Measurements from ENCODE around the gene ERRFI1. TPM values are rescaled to one million over a fixed set of nuclear protein-coding genes. Genes with fewer than 3 reads are reported as not detected.
"Not testable (repeated sequence)": the region's sequence is repeated elsewhere in the genome, so short reads cannot be mapped to it uniquely, and the experiment has no call there.

ERRFI1 gene
- total RNA-seq, 2 experiments from 2014 or later: 1.5 to 1.9 TPM

- no peaks in the 10 kb centered on the region for H3K4me1 Mint-ChIP-seq (ENCODE audit: low read depth)
- H3K36me3 Mint-ChIP-seq: no peaks in the 10 kb centered on the region
- H3K4me3 Mint-ChIP-seq: no peak overlapping the region
- H3K27ac Mint-ChIP-seq: no peak overlapping the region
- H3K9me3 Mint-ChIP-seq: no peaks in the 10 kb centered on the region
- DNase-seq: no peak
- ChIA-PET CTCF (interaction anchor here (0.6 kb wide), 2 partner anchors 31 to 160 kb away, joined by 3 to 4 read pairs; no protein-coding TSS in a partner anchor), POLR2A (interaction anchor here (0.6 kb wide), 1 partner anchor 376 kb away, joined by 3 read pairs; no protein-coding TSS in a partner anchor)
- intact Hi-C loops (cut with micrococcal nuclease): no loop called here
- H3K27me3 Mint-ChIP-seq: no peaks in the 10 kb centered on the region
Measured at GRCh38 chr1:8059161-8059622, 33.1 kb upstream of the ERRFI1 start.

DNA sequence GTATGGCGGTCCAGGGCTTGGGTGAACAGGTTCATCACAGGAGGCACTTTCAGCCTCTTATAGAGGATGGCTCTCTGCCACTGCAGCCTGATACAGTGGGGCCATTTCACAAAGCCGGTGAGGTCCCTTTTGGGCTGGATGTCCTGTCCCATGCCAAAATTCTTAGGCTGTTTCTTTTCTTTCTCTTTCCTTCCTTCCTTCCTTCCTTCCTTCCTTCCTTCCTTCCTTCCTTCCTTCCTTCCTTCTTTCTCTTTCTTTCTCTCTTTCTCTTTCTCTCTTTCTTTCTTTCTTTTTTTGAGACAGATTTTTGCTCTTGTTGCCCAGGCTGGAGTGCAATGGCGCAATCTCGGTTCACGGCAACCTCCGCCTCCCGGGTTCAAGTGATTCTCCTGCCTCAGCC, 31.7 kb upstream of the ERRFI1 start:
- H3K4me1 Mint-ChIP-seq (ENCODE audit: low read depth); H3K36me3 Mint-ChIP-seq; H3K27me3 Mint-ChIP-seq; DNase-seq; H3K4me3 Mint-ChIP-seq; H3K27ac Mint-ChIP-seq; intact Hi-C loops (cut with micrococcal nuclease); H3K9me3 Mint-ChIP-seq: not testable (repeated sequence)
- ChIA-PET POLR2A (interaction anchor here (0.6 kb wide), 1 partner anchor 20 kb away, joined by 3 read pairs; no protein-coding TSS in a partner anchor), CTCF (interaction anchor here (0.9 kb wide), 1 partner anchor 43 kb away, joined by 3 read pairs; no protein-coding TSS in a partner anchor)

GRCh38 chr1:8055973-8056372, 29.9 kb upstream of the ERRFI1 start:
- Mint-ChIP-seq H3K4me1 (ENCODE audit: low read depth) (no peaks in the 10 kb centered on the region), H3K9me3 (no peaks in the 10 kb centered on the region), H3K4me3 (no peak overlapping the region), H3K36me3 (no peaks in the 10 kb centered on the region), H3K27me3 (no peaks in the 10 kb centered on the region), H3K27ac (no peak overlapping the region)
- CTCF ChIA-PET: no interaction called here
- POLR2A ChIA-PET: no interaction called here
- intact Hi-C loops (cut with micrococcal nuclease): no loop called here
- DNase-seq: no peak

DNA sequence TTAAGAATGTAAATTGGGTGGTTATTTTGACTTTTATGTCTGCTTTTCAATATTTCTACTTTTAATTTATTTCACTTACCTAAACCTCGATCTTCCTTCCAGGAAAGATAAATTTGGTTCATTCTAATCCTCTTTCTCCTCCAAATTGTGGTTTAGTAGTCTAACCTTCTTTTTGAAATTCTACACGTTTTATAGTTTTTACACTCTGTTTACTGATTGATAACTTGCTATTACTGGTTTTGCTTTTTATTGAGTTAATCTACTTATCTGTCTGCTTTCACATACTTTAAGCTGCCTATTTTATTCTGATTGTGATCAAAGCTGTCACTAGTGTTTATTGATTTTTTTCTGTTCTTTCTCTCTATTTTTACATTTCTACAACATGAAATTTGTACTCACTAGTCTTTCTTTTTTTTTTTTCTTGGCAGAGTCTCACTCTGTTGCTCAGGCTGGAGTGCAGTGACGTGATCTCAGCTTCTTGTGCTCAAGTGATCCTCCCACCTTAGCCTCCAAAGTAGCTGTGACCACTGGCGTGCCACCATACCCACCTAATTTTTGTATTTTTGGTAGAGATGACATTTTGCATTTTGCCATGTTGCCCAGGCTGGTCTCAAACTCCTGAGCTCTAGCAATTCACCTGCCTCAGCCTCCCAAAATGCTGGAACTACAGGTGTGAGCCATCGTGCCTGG, 27.9 kb upstream of the ERRFI1 start:
- H3K4me1 Mint-ChIP-seq (ENCODE audit: low read depth): no peaks in the 10 kb centered on the region
- no peaks in the 10 kb centered on the region for H3K27me3 Mint-ChIP-seq
- H3K4me3 Mint-ChIP-seq: no peak overlapping the region
- intact Hi-C loops (cut with micrococcal nuclease): no loop called here
- ChIA-PET CTCF (no interaction called here), POLR2A (no interaction called here)
- H3K36me3 Mint-ChIP-seq: no peaks in the 10 kb centered on the region
- H3K27ac Mint-ChIP-seq: no peak overlapping the region
- H3K9me3 Mint-ChIP-seq: no peaks in the 10 kb centered on the region
- no peak for DNase-seq

DNA sequence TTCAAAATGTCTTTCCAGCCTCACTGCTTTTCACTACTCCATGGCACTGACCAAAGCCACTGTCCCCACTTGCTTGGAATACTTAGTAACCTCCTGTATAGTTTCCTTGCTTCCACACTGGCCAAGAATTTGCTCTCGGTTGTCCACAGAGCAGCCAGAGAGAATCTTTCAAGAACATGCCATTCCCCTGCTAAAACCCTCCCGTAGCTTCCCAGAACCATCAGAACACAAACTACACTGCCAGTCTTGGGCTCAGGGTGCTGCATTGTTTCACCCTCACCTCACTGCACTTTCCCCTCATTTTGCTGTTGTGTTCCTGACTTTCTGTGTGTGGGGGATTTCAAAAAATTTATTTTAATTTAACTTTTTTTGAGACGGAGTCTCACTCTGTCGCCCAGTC, 25.5 kb upstream of the ERRFI1 start:
- H3K27ac Mint-ChIP-seq: no peak overlapping the region
- H3K27me3 Mint-ChIP-seq: peaks cover 4% of the 10 kb centered on the region
- intact Hi-C loops (cut with micrococcal nuclease): no loop called here
- no peaks in the 10 kb centered on the region for H3K9me3 Mint-ChIP-seq
- ChIA-PET CTCF (no interaction called here), POLR2A (interaction anchor here (0.6 kb wide), 1 partner anchor 856 kb away, joined by 4 read pairs; no protein-coding TSS in a partner anchor)
- peaks cover 10% of the 10 kb centered on the region for H3K4me1 Mint-ChIP-seq (ENCODE audit: low read depth)
- DNase-seq: no peak
- H3K36me3 Mint-ChIP-seq: no peaks in the 10 kb centered on the region
- no peak overlapping the region for H3K4me3 Mint-ChIP-seq

GRCh38 chr1:8049229-8049628, 23.1 kb upstream of the ERRFI1 start:
- DNase-seq, H3K27me3 Mint-ChIP-seq, H3K27ac Mint-ChIP-seq, H3K4me3 Mint-ChIP-seq, POLR2A ChIA-PET, CTCF ChIA-PET, H3K9me3 Mint-ChIP-seq, H3K36me3 Mint-ChIP-seq: not testable (repeated sequence)
- intact Hi-C loops (cut with micrococcal nuclease): loop anchor here (5.0 kb wide), 1 partner anchor 48 kb away; no protein-coding TSS in a partner anchor
- H3K4me1 Mint-ChIP-seq (ENCODE audit: low read depth): peaks cover 19% of the 10 kb centered on the region

DNA sequence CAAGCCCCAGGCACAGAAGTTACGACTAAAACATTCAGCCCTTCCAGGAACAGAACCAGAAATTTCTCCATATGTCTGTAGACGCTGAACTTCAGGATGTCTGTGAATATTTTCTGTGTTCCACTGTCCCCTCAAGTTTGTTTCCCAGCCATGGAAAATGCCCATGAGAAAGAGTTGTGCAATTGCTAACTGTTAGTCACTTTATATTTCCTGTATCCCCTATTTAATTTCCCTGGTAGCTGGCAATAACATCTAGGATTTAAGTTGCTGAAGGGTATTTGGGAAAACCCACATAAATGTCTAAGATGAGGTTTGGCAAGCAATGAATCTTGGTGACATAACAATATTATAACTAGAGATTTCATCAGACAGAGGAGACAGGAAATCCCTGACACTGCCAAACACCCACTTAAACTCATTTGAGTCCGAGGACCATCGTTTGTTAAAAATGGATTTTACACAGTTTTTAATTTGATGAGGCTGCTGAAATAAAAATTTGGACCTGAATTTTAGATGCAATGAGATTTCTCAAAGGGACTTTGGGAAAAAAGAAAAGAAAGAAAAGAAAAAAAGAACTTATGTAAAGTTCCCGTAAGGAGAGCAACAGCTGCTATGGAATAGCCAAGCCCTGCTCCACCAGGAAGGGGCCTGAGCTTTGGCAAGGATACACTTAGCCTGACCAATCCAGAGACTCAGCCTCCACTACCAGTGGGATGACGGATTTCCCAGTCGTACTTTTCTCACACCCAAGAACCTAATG, 21.8 kb upstream of the ERRFI1 start:
- Mint-ChIP-seq H3K9me3 (no peaks in the 10 kb centered on the region), H3K36me3 (no peaks in the 10 kb centered on the region), H3K27me3 (peaks cover 4% of the 10 kb centered on the region), H3K4me1 (ENCODE audit: low read depth) (peaks cover 19% of the 10 kb centered on the region), H3K27ac (no peak overlapping the region), H3K4me3 (no peak overlapping the region)
- no peak for DNase-seq
- intact Hi-C loops (cut with micrococcal nuclease): loop anchor here (5.0 kb wide), 1 partner anchor 49 kb away; no protein-coding TSS in a partner anchor
- ChIA-PET POLR2A (no interaction called here), CTCF (no interaction called here)

DNA sequence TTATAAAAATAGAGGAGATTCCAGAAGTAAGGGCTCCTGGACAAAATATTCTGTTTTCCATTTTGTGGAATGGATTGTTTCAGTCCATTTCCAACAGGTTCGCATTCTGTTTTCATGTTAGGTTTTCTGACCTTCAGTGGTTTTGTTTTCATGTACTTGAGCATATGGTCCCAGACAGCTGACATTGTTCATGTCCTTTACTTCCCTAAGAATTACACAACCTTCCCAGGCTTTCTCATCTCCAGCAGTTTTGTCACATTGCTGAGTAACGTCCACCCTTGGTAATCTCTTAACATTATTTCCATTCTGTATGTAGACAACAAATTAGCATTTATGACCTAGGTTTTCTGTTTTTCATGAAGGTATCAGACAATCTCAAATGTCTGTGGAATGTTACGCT, 21.0 kb upstream of the ERRFI1 start:
- Mint-ChIP-seq H3K36me3 (peaks cover 1% of the 10 kb centered on the region), H3K4me3 (no peak overlapping the region), H3K9me3 (peaks cover 1% of the 10 kb centered on the region), H3K4me1 (ENCODE audit: low read depth) (peaks cover 19% of the 10 kb centered on the region), H3K27me3 (peaks cover 4% of the 10 kb centered on the region), H3K27ac (no peak overlapping the region)
- POLR2A ChIA-PET: no interaction called here
- DNase-seq: no peak
- intact Hi-C loops (cut with micrococcal nuclease): loop anchor here (5.0 kb wide), 1 partner anchor 50 kb away; no protein-coding TSS in a partner anchor
- CTCF ChIA-PET: no interaction called here

GRCh38 chr1:8046391-8046790, 20.3 kb upstream of the ERRFI1 start:
- Mint-ChIP-seq H3K27ac (no peak overlapping the region), H3K4me1 (ENCODE audit: low read depth) (peaks cover 19% of the 10 kb centered on the region), H3K36me3 (peaks cover 2% of the 10 kb centered on the region), H3K4me3 (no peak overlapping the region), H3K9me3 (peaks cover 2% of the 10 kb centered on the region), H3K27me3 (peaks cover 4% of the 10 kb centered on the region)
- ChIA-PET CTCF (no interaction called here), POLR2A (no interaction called here)
- no peak for DNase-seq
- intact Hi-C loops (cut with micrococcal nuclease): loop anchor here (5.0 kb wide), 1 partner anchor 51 kb away; no protein-coding TSS in a partner anchor

- ChIA-PET CTCF (interaction anchor here (0.6 kb wide), 1 partner anchor 204 kb away, joined by 3 read pairs; no protein-coding TSS in a partner anchor), POLR2A (no interaction called here)
- H3K4me3 Mint-ChIP-seq: no peak overlapping the region
- H3K36me3 Mint-ChIP-seq: peaks cover 2% of the 10 kb centered on the region
- intact Hi-C loops (cut with micrococcal nuclease): no loop called here
- peaks cover 19% of the 10 kb centered on the region for H3K4me1 Mint-ChIP-seq (ENCODE audit: low read depth)
- H3K27ac Mint-ChIP-seq: no peak overlapping the region
- peaks cover 2% of the 10 kb centered on the region for H3K9me3 Mint-ChIP-seq
- no peak for DNase-seq
- H3K27me3 Mint-ChIP-seq: peaks cover 4% of the 10 kb centered on the region
Measured at GRCh38 chr1:8043621-8044020, 17.5 kb upstream of the ERRFI1 start.

DNA sequence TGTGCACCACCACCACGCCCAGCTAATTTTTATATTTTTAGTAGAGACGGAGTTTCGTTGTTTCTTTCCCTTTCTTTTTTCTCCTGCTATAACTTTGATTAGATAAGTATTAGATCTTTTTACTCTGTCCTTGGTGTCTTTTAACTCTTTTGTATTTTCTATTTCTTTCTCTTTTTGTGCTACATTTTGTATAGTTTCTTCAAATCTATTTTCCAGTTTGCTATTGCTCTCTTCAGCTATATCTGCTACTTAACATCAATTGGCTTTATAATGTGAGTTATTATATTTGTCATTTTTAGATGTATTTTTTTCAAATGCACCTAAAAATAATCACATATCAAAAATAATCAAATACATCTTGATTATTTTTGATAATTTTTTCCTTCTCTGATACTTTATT, 16.0 kb upstream of the ERRFI1 start:
- no peak for DNase-seq

DNA sequence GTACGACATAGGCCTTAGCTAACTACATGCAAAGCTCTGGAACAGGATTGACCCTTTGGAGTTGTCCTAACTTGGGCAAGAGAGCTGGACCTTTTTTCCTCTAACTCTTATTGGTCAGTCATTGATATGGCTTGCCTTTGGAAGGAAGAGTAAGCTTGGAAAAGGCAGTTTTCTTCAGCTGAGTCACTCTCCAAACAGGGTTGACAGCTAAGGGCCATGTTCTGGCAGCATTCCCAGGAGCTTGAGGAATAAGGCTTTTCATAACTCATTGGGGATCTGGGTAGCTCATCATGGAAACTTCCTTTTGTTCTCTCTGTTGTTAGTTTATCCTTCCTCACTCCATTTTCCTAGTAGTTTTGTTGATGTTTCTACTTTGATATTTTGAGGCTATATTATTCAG, 14.5 kb upstream of the ERRFI1 start:
- Mint-ChIP-seq H3K27me3 (no peaks in the 10 kb centered on the region), H3K9me3 (peaks cover 2% of the 10 kb centered on the region), H3K36me3 (peaks cover 2% of the 10 kb centered on the region), H3K4me1 (ENCODE audit: low read depth) (peaks cover 2% of the 10 kb centered on the region), H3K4me3 (no peak overlapping the region), H3K27ac (no peak overlapping the region)
- POLR2A ChIA-PET: no interaction called here
- DNase-seq: no peak
- intact Hi-C loops (cut with micrococcal nuclease): no loop called here
- CTCF ChIA-PET: interaction anchor here (0.9 to 1.4 kb wide), 2 partner anchors 10 to 25 kb away, joined by 3 to 6 read pairs; no protein-coding TSS in a partner anchor

More for the DNA sequence above, 16.0 kb upstream of the ERRFI1 start:
- ChIA-PET POLR2A (no interaction called here), CTCF (no interaction called here)
- H3K4me1 Mint-ChIP-seq (ENCODE audit: low read depth): peaks cover 10% of the 10 kb centered on the region
- H3K4me3 Mint-ChIP-seq: no peak overlapping the region
- peaks cover 2% of the 10 kb centered on the region for H3K36me3 Mint-ChIP-seq
- H3K27ac Mint-ChIP-seq: no peak overlapping the region
- peaks cover 2% of the 10 kb centered on the region for H3K27me3 Mint-ChIP-seq
- intact Hi-C loops (cut with micrococcal nuclease): no loop called here
- H3K9me3 Mint-ChIP-seq: peaks cover 2% of the 10 kb centered on the region
